ENCODE measurements around the gene RIMBP2.

Gene RIMBP2

DNA sequence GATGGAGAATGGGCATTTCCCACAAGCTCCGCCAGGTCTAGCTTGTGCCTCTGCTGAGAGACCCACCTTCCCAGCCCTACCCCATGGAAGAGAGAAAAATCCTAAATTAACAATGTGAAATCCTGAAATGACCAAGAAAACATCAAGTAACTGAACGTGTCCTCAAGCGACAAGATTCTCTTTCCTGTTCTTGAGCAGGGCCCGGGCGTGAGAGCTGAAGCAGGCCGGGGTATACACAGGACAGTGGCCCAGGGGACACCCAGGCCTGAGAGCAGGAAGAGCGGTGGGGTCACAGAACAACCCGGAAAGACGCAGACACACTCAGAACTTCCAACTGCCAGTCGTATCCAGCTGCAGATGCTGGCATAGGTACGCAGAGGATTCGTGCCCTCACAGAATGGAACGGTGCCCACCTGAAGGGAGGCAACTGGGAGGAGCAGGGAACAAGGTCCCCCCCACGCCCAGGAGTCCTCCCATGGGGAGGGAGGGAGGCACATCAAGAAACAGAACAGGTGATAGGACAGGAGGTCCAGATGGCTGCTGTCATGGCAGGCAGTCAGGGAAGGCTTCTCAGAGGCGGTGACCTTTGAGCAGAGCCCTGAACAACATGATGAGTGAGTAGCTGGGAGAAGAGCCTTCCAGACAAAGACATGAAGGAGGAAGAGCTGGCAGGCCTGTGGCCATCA lies 9.1 kb downstream of the RIMBP2 start:
- H3K27me3 ChIP-seq (ENCODE audit: control insufficient read depth, insufficient read depth, low read length) = no peaks in the 10 kb centered on the region
- peaks cover 57% of the 10 kb centered on the region for H3K79me2 ChIP-seq
- no peaks in the 10 kb centered on the region for H3K36me3 ChIP-seq (ENCODE audit: control insufficient read depth, insufficient read depth, low read length)
- H3K9me3 ChIP-seq (ENCODE audit: control insufficient read depth, low read length) = no peaks in the 10 kb centered on the region
- no peak overlapping the region for H3K4me2 ChIP-seq (ENCODE audit: low read length)
- H2AFZ ChIP-seq = no peak overlapping the region
- TF ChIP-seq, protein P1, sequence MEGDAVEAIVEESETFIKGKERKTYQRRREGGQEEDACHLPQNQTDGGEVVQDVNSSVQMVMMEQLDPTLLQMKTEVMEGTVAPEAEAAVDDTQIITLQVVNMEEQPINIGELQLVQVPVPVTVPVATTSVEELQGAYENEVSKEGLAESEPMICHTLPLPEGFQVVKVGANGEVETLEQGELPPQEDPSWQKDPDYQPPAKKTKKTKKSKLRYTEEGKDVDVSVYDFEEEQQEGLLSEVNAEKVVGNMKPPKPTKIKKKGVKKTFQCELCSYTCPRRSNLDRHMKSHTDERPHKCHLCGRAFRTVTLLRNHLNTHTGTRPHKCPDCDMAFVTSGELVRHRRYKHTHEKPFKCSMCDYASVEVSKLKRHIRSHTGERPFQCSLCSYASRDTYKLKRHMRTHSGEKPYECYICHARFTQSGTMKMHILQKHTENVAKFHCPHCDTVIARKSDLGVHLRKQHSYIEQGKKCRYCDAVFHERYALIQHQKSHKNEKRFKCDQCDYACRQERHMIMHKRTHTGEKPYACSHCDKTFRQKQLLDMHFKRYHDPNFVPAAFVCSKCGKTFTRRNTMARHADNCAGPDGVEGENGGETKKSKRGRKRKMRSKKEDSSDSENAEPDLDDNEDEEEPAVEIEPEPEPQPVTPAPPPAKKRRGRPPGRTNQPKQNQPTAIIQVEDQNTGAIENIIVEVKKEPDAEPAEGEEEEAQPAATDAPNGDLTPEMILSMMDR (IDR thresholded peaks at IDR 0.05) = no peak
- H3K4me1 ChIP-seq = no peaks in the 10 kb centered on the region
- no peak overlapping the region for H3K27ac ChIP-seq
- H3K4me3 ChIP-seq (ENCODE audit: low read depth, low read length) = no peak overlapping the region
- no peak overlapping the region for H3K9ac ChIP-seq

DNA sequence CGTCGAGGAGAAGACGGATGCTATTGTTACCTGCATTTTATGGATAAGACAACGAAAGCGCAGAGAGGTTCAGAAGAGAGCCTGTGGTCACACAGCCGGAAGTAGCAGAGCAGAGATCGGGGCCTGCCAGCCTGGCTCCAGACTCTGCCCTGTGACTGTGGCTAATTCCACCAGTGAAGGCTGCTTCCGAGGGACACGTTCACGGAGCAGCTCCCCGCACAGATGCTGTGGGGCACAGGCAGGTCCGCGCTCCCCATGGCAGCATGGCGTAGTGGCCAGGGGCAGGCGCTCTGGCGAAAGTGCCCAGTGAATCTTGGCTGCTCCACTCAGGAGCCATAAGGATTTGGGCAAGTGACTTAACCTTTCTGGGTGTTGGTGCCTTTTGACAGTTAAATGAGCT lies 9.8 kb downstream of the RIMBP2 start:
- H3K4me3 ChIP-seq (ENCODE audit: low read depth, low read length) = no peak overlapping the region

DNA sequence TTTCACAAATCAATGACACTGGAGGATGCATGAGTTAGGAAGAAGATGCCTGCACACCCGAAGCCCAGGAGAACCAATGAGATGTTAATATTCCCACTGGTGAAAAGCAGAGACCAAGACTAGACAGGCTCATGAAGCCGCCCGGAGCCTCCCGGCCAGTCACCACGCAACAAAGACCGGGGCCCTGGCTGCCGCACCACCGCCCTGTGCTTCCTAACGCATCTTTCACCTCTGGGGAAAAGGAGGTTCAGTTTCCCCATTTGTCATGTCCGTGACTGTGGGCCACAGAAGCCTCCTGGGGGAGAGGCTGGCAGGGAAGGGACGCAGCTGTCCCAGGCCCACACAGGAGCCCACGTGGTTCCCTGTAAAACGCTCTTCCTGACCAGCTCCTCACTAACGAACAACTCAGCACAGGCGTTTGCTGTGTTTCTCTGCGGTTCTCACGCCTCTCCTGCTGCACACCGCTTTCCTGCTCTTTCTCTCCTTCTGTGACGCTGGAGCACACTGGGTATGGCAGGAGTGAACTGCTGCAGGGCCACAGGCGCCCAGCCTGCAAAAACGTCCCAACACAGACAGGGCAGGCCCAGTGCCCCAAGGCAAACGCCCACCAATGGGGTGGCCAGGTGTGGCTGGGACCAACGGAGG lies 10.8 kb downstream of the RIMBP2 start:
- no peaks in the 10 kb centered on the region for H3K36me3 ChIP-seq (ENCODE audit: control insufficient read depth, insufficient read depth, low read length)
- no peak overlapping the region for H3K27ac ChIP-seq
- H2AFZ ChIP-seq = no peak overlapping the region
- no peaks in the 10 kb centered on the region for H3K27me3 ChIP-seq (ENCODE audit: control insufficient read depth, insufficient read depth, low read length)
- H3K9me3 ChIP-seq (ENCODE audit: control insufficient read depth, low read length) = no peaks in the 10 kb centered on the region
- H3K4me3 ChIP-seq (ENCODE audit: low read depth, low read length) = no peak overlapping the region
- no peak overlapping the region for H3K4me2 ChIP-seq (ENCODE audit: low read length)
- peaks cover 52% of the 10 kb centered on the region for H3K79me2 ChIP-seq
- TF ChIP-seq, protein P1 (IDR thresholded peaks at IDR 0.05) = no peak
- no peaks in the 10 kb centered on the region for H3K4me1 ChIP-seq
- no peak overlapping the region for H3K9ac ChIP-seq

More for the DNA sequence above, 9.8 kb downstream of the RIMBP2 start:
- H3K9me3 ChIP-seq (ENCODE audit: control insufficient read depth, low read length) = no peaks in the 10 kb centered on the region
- no peaks in the 10 kb centered on the region for H3K27me3 ChIP-seq (ENCODE audit: control insufficient read depth, insufficient read depth, low read length)
- H3K9ac ChIP-seq = no peak overlapping the region
- H3K27ac ChIP-seq = no peak overlapping the region
- H2AFZ ChIP-seq = no peak overlapping the region
- no peaks in the 10 kb centered on the region for H3K4me1 ChIP-seq
- no peaks in the 10 kb centered on the region for H3K36me3 ChIP-seq (ENCODE audit: control insufficient read depth, insufficient read depth, low read length)
- TF ChIP-seq, protein P1 (IDR thresholded peaks at IDR 0.05) = no peak
- no peak overlapping the region for H3K4me2 ChIP-seq (ENCODE audit: low read length)
- H3K79me2 ChIP-seq = peaks cover 60% of the 10 kb centered on the region

DNA sequence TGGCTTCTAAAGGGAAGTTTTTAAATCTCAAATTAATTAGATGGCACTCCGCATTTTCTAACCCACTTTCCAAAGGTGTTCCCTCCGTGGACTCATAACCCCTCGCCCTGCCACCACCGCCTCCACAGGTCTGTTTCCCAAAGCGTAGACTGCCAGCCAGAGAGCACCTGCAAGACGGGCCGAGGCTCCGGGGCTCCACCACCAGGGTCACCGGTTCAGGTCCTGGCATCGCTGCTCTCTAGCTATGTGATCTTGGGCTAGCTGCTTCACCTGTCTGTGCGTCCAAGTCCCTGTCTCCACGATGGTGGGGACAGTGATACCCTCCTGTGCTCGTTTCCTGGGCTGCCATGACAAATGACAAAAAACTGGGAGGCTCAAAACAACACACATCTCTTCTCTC lies 11.5 kb downstream of the RIMBP2 start:
- H3K4me3 ChIP-seq (ENCODE audit: low read depth, low read length) = no peak overlapping the region
- H3K9ac ChIP-seq = no peak overlapping the region
- H3K4me1 ChIP-seq = no peaks in the 10 kb centered on the region
- no peaks in the 10 kb centered on the region for H3K9me3 ChIP-seq (ENCODE audit: control insufficient read depth, low read length)
- H3K27me3 ChIP-seq (ENCODE audit: control insufficient read depth, insufficient read depth, low read length) = no peaks in the 10 kb centered on the region
- peaks cover 45% of the 10 kb centered on the region for H3K79me2 ChIP-seq
- TF ChIP-seq, protein P1 (IDR thresholded peaks at IDR 0.05) = no peak
- H3K4me2 ChIP-seq (ENCODE audit: low read length) = no peak overlapping the region
- H3K36me3 ChIP-seq (ENCODE audit: control insufficient read depth, insufficient read depth, low read length) = no peaks in the 10 kb centered on the region
- H2AFZ ChIP-seq = no peak overlapping the region
- H3K27ac ChIP-seq = no peak overlapping the region

Measured in parathyroid adenoma (tissue), 2 donors.